Heart left ventricle (tissue), 13 donors: Measurements from ENCODE around the gene AHCYL1.

ENCODE experiments used
- POLR2A ChIP-seq, 2 donors: fragments of 450-650 bp; IDR thresholded peaks; one replicate each; pipeline ENCODE4 v1.6.1; 2017; ENCODE audit warnings: antibody characterized with exemption in 2 of 2, mild to moderate bottlenecking in 2 of 2, moderate library complexity in 2 of 2
- TF ChIP-seq, protein P1 (sequence below), 12 donors: fragments of 200-600 bp; sonication (generic) in 4 of 12; IDR thresholded peaks; one replicate each; pipeline versions ENCODE4 v1.5.0 to v1.8.0; 2018 to 2022; ENCODE audit warnings: antibody characterized with exemption in 12 of 12, mild to moderate bottlenecking in 5 of 12
- donor health status: ischemic (EF 13 %, LVEDD 7.1; RV severe dilation, severe dysfunction).
- donor health status: DM: no; HTN: yes; CAD: no.
- donor health status: DM: no; HTN: no; CAD: no.
- donor health status: ischemic (EF 25% LVEDD 6.9; RV normal size, moderate dysfunction).
- donor health status: ischemic (EF 25% LVEDD 5.7; RV mildly dilated, moderate dysfunction).
- donor health status: ischemic (EF 35%, LVEDD 5.7; RV mildly dilated, moderate dysfunction).
- donor health status: nonischemic (EF 11% LVEDD 7.7; RV severe dilation, severe dysfunction).
- donor health status: DM: yes; HTN: yes; CAD: no.
- donor health status: PGD.
- donor health status: ischemic (EF 29% LVEDD 5.4; RV normal size, mild dysfunction).
- donor health status: nonischemic (EF 23%, LVEDD 6.1; RV moderate dilation, normal function).

- TF ChIP-seq, protein P1, sequence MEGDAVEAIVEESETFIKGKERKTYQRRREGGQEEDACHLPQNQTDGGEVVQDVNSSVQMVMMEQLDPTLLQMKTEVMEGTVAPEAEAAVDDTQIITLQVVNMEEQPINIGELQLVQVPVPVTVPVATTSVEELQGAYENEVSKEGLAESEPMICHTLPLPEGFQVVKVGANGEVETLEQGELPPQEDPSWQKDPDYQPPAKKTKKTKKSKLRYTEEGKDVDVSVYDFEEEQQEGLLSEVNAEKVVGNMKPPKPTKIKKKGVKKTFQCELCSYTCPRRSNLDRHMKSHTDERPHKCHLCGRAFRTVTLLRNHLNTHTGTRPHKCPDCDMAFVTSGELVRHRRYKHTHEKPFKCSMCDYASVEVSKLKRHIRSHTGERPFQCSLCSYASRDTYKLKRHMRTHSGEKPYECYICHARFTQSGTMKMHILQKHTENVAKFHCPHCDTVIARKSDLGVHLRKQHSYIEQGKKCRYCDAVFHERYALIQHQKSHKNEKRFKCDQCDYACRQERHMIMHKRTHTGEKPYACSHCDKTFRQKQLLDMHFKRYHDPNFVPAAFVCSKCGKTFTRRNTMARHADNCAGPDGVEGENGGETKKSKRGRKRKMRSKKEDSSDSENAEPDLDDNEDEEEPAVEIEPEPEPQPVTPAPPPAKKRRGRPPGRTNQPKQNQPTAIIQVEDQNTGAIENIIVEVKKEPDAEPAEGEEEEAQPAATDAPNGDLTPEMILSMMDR (IDR thresholded peaks at IDR 0.05): no peak
- no peak for TF ChIP-seq POLR2A (IDR thresholded peaks at IDR 0.05)
These were observed 65.4 kb downstream of the AHCYL1 start for GRCh38 chr1:110049801-110050601.
